HG03280 (cell line): Measurements from ENCODE around the gene HYAL3.
"Not testable (repeated sequence)": the region's sequence is repeated elsewhere in the genome, so short reads cannot be mapped to it uniquely, and the experiment has no call there.

ENCODE experiments used
- ATAC-seq: cut with Tn5 transposase; IDR thresholded peaks from one replicate; pipeline ENCODE4 v1.9.1; 2021; ENCODE audit warnings: mild to moderate bottlenecking, moderate library complexity; ENCODE audit not compliant: unreplicated experiment

HYAL3 gene

DNA sequence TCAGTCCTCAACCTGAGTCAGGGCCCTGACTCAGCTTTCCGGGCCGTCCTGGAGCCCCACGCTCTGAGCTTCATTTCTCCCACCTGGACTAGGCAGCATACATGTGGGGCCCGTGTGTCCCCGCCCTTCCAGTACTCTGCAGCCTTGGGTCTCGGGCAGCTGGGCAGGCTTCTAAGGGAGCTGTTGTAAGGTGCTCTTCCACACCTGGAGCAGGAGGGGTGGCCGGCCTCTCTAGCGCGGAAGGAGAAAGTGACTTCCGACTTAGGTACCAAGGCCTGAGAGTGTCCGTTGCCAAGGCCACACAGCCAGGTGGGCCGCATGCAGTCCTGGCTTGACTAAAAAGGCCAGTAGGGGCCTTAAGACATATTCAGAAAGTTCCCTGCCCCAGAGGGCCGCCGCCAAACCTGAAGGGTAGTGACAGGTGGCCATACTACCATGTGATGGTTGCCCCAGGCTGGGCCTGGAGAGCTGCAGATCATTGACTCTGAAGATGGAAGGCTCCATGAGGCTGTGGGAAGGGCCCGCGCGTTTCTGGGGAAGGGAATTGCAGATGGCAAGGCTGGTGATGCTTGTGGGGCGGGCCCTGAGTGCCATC, 39.7 kb downstream of the HYAL3 start:
- ATAC-seq: peak; percentile 20

DNA sequence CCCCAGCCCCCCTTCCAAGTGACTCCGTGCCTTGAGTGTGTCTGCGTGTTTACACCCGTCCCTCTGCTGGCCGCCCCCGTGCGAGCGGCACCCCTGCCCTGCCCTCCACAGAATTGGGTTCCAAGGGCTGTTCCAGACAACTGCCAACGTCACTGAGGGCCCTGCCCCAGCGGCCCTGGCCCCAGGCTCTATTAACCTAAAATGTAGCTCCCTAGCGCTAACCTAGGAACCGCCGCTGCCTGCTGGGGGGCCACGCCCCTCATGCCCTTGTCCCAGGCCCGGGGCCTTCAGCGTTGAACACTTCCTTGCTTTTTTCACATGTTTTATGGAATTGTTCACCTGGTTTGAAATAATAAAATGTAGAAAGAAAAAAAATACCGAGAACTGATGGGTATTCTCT, 40.2 kb downstream of the HYAL3 start:
- no peak for ATAC-seq

DNA sequence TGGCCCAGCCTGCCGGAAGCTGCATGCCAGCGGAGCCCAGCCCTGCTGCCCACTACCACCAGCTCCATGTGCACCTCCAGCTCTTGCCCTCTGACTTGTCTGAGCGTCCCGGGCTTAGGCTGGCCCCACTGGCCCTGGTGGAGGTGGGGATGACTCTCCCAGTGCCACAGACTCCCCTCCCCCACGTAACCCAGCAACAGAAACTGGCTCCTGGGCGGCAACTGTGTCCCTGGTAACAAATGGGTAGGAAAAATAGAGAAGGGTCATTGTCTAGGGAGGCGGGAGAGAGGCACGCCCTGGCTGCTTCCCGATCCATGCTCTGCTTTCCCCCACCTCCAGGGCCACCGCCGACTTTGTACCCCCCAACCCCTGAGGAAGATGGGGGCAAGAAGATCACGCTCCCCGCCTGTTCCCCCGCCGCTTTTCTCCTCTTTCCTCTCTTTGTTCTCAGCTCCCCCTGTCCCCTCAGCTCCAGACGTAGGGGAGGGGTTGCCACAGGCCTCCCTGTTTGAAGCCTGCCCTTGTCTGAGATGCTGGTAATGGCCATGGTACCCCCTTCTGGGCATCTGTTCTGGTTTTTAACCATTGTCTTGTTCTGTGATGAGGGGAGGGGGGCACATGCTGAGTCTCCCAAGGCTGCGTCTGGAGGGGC, 41.0 kb downstream of the HYAL3 start:
- no peak for ATAC-seq

DNA sequence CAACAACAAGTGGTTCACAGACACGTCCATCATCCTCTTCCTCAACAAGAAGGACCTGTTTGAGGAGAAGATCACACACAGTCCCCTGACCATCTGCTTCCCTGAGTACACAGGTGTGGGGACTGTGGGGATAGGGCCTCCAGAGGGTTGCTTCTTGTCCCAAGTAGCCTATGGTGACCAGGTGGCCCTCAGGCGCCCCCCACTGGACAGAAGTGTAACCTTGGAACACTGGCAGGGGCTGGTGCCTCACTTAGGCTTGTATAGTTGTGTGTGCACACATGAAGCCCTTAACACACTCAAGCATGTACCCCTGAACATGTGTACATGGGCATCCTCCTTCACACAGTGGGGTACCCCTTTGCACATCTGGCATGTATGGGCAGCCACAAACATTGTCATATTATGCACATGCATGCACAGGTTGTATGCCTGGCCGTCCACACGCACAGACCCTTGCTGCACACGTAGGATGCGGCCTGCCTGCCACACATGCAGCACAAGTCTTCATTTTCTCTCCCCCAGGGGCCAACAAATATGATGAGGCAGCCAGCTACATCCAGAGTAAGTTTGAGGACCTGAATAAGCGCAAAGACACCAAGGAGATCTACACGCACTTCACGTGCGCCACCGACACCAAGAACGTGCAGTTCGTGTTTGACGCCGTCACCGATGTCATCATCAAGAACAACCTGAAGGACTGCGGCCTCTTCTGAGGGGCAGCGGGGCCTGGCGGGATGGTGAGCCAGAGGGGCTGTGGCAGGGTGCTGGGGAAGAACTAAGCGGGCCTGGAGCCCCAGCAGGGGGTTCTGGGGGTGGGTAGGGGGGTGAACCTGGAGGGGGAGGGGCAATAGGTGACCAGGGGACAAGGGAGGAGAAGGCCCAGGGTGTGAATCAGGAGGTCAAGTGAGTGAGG, 42.0 kb downstream of the HYAL3 start:
- ATAC-seq: no peak

DNA sequence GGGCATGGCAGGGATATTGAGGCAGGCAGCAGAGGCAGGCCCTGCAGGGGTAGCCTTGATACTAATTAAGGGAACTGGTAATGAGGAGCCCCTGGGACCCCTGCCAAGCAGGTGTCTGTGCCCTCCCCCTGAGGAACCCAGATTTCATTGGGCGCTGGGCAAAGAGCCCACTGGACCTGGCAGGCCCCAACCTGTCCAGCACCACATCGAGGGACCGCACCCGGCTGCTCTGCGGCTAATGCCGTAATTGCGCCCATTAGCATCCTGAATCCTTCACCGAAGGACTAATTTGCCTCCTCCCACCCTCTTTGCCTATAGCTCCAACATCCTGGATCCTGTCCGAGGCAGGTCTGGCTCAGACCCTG, 44.0 kb downstream of the HYAL3 start:
- no peak for ATAC-seq

DNA sequence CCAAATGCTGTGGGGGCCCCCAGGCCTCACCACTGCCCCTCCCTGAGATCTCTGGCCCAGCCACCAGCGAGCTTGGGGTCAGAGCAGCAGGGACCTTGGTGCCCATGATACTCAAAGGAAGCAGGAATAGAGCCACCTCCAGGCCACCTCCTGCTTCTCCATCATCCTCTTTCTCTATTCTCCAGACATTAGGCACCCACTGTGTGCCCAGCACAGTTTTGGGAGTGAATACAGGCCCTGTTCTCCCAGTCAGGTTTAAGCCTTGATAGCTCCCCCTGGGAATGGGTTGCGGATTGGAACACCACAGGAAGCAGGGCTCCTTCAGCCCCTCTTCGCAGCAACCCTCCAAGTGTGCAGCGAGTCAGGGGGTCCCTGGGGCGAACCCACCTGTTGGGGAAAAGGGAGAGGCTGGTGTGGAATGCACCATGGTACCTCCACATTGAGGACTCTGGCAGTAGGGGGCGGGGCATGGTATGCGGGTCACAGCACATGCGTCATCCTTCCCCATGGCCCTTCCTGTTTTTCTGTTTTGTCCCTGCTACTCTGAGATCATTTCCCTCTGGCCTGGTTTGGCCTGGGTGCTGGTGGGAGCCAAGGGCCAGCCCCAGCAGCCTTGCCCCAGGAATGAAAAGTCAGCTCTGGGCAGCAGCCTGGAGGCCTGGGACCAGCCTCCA, 44.5 kb downstream of the HYAL3 start:
- no peak for ATAC-seq

DNA sequence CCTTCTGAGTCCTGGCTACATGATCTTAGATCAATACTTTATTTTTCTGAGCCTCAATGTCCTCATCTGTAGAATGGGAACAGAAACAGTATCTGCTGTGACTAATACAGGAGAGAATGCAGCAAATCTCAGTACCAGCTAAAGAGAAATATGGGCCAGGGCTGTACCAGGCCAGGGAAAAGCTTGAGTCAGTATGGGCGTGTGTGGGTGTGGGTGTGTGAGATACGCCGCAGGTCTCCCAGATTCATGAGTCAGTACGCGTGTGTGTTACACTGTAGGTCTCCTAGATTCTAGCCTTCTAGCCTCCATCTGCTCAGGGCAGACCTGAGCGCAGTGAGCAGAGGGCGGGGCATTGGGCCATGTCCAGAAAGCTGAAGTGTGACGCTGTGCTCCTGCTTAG, 48.0 kb downstream of the HYAL3 start:
- no peak for ATAC-seq

DNA sequence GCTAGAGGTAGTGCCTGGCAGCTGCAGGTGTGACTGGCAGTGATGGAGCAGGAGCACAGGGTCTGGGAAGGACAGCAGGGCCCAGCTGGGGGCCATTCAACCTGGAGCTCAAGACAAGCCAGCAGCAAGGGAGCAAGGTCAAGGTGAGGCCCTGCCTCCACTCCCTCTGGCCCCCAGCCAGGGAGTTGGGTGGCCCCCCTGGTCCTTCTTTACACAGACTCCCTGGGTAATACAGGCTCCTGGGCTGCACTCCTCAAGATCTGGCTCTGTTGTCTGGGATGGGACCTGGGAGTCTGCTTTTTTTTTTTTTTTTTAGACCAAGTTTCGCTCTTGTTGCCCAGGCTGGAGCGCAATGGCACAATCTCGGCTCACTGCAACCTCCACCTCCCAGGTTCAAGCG, 48.7 kb downstream of the HYAL3 start:
- ATAC-seq: no peak

DNA sequence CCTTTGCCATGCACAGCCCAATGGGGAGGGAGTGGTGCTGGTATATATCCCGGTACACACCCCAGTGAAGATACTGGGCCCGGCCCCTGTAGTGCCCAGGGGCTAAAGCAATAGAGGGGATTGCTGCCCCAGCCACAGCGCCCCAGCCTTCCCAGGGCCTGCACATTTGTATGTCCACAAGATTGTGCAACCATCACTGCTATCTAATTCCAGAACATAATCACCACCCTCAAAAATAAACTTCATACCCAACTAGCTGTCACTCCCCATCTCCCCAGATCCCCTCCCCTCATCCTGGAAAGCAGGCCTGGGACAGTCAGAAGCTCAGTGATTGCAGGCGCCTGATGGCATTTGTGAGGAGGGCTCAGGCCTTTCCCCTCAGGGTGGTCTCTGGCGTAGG, 49.7 kb downstream of the HYAL3 start:
- ATAC-seq: no peak

DNA sequence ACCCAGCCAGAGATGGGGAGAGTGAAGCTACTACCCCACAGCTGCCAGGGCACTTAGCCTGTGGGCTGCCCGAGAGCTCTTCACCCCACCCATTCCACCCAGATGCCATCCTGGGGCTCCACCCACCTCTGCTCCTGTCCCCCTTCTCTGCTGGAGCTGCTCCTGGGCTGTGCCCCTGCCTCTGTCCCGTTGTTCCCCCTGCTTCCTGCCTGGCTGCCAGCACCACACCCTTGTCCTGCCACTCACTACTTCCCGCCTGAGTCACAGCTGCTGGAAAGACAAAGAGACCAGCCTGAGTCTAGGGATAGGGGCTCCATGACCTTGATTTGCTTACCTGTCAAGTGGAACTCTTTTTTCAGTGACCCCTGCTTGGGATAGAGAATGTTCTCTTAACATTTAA, 50.8 kb downstream of the HYAL3 start:
- ATAC-seq: no peak

DNA sequence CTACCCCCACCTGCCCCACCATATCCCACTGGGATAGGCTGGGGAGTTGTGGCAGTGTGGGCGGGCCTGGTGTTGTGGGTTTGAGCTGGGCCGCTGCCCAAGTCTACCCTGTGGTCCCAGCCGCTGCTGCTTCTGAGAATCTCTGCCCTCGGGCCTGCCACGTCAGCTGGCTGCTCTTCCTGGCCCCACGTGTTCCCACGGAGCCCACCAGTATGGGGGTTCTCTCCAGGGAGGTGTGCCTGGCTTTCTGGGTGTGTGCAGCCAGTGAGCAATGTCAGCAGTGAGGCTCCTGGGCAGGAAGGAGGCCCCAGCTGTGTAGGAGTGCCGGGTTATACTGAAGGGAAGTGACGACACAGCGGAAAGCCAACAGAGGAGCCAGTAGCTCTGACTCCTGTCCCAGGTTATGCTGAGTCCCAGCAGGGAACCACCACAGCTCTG, 52.7 kb downstream of the HYAL3 start:
- peak; percentile 51 for ATAC-seq

DNA sequence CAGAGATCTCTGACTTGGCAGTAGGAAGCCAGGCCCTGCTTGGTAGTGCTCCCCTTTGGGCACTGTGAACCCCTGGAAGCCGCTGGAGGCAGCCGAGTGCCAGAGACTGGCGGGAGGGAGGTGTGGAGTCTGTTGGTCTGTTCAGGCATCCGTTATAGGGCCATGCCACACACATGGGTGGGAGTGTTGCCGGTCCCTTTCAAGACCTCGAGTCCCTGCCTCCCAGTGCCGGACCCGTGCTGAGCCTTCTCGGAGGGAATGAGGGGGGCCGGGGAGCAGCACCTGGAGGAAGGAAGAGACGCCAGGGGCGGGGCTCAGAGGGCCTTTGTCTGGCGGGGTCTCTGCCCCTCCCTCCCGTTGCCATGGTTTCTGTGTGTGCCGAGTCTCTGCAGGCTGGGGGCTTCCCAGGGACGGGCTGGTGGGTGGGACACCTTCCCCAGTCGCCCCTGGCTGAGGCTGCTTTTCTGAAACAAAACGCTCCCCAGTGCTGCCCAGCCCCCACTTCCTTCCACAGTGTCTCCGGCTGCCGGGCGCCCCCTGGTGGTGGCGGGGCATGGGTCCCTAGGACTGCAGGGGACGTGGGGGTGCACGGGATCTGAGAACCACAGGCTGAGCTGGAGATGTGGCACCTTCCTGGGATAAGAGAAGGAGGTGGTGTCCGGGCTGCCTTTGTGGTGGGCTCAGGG, 53.2 kb downstream of the HYAL3 start:
- ATAC-seq: peak; percentile 63

DNA sequence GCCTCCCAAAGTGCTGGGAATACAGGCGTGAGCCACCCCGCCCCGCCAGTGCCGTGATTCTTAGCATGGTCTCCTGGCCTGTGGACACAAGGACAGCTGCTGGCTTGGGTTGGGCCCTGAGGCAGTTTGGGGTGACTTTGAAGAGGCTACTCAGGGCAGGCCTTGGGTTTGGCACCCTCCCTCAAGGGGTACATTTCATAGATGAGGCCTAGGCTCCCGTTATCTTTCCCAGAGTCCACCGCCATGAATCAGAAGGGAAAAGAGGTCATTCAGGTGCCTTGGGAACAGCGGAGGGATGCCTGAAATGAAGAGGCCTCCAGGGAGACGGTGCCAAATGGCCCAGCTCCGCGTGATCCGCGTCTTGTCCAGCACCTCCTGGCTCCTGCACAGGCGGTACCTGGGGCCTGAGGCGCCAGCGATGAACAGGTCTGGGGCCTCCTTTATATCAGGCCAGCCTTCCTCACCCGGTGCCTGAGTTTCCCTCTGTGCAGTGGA, 53.9 kb downstream of the HYAL3 start:
- no peak for ATAC-seq

DNA sequence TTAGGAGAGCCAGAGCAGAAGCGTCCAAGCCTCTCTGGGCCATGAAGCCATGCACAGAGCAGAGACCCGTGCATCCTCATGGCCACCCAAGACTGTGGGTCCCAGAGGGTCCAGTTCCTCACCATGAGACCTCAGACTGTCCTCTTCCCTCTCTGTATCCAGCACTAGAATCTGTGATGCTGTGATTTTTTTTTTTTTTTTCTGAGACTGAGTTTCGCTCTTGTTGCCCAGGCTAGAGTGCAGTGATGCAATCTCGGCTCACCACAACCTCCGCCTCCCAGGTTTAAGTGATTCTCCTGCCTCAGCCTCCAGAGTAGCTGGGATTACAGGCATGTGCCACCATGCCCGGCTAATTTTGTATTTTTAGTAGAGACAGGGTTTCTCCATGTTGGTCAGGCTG, 54.4 kb downstream of the HYAL3 start:
- ATAC-seq: not testable (repeated sequence)

DNA sequence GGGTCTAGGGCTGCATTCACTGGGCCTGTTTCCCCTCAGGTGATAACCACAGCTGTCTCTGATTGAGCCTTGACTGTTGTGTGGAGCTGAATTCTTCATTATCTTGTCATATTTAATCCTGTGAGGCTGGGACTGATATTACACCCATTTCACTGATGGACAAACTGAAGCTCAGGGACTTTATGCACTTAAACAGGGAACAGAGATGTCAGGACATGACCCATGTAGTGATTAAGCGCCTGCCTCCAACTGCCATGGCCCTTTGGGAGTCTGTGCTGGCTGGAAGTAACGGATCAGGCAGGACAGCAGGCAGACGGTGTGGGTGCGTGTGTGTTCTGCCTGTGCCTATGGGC, 55.7 kb downstream of the HYAL3 start:
- ATAC-seq: no peak

DNA sequence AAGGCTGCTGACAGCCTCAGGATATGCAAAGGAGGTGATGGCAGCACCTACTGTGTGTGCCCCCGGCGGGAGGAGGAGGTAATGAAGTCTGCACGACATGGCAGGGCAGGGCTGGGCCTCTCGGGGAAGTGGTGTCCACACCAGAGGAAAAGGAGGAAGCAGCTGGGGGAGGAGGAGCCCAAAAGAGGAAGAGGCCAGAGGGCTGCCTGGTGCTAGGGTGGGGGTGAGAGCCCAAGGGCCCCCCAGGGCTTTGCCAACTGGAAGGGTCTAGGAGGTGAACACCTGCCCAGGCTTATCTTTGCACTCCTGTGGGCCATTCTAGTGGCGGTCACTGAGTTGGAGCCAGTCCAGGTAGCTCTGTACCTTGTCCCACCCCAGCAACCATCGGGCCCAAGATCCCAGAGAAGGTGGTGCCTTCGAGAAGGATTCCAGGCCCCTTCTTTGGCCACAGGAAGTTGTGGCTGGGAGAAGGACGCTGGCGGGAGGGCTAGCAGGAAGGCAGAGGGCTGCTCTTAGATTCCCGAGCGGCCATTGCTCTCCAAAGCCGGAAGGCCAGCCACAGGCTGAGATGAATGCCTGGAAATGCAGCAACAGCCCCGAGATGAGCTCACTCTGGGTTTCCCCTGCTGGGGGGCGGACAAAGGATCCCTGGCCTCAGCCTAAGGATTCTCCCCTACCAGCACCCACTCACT, 56.2 kb downstream of the HYAL3 start:
- no peak for ATAC-seq
